ENCODE data around the gene GPR162. TPM values are rescaled to one million over a fixed set of nuclear protein-coding genes. Genes with fewer than 3 reads are reported as not detected.
"Not testable (repeated sequence)": the region's sequence is repeated elsewhere in the genome, so short reads cannot be mapped to it uniquely, and the experiment has no call there.

Gene GPR162
- total RNA-seq, 1 experiment from 2014 or later, result not detected

DNA sequence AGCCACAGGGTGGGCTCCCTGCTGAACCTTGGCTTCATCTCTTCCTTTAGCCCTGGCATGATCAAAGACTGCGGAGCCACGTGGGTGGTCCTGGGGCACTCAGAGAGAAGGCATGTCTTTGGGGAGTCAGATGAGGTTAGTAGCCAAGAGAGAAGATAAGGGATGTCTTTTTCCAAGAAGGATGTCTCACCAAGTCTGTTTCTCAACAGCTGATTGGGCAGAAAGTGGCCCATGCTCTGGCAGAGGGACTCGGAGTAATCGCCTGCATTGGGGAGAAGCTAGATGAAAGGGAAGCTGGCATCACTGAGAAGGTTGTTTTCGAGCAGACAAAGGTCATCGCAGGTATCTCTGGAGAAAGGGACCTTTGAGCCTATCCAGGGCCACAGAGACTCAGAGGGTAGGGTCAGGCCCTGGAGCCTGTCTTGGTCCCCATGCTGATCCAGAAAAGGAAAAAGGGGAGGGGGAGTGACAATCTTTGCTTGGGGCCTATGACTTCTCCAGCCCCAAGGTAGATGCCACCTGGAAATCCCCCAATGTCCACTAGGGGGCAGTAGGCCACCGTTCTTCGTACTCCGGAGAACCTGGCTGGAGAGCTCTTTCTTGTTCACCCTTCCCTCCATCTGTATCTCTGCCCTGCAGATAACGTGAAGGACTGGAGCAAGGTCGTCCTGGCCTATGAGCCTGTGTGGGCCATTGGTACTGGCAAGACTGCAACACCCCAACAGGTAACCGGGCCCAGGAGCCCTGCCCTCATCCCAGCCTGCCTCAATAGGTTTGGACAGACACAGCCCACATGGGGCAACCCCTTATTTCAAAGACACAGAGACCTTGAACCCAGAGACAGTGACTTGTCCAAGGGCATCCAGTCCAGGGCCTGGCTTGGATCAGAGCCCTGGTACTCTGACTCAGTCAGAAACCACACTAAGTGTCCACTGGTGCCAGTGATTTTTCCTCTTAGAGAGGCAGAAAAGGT, 47.7 kb downstream of the GPR162 start:
- peaks cover 23% of the 10 kb centered on the region for H4K20me1 ChIP-seq (ENCODE audit: low read length)
- peak overlapping the region; percentile 97 for H3K4me3 ChIP-seq (ENCODE audit: low read length)
- H3K4me2 ChIP-seq (ENCODE audit: low read length), result peak overlapping the region; percentile 98
- peaks cover 28% of the 10 kb centered on the region for H3K79me2 ChIP-seq (ENCODE audit: low read length)
- peak; percentile 83 for DNase-seq
- ATAC-seq, result no peak; the same call in 1 of the 2 replicates
- H3K27ac ChIP-seq (ENCODE audit: low read length), result no peak overlapping the region
- H3K9me3 ChIP-seq (ENCODE audit: low read length), result no peaks in the 10 kb centered on the region
- peaks cover 3% of the 10 kb centered on the region for H3F3A ChIP-seq (ENCODE audit: low read length, unreplicated experiment)
- TF ChIP-seq EZH2phosphoT487 (IDR thresholded peaks at IDR 0.05; ENCODE audit: borderline replicate concordance, low read length), result no peak
- TF ChIP-seq CTCF (conservative IDR thresholded peaks at IDR 0.05; ENCODE audit: low read depth, low read length), result peak; percentile 77
- no peak for TF ChIP-seq EZH2 (IDR thresholded peaks at IDR 0.05; ENCODE audit: low read length, unreplicated experiment)
- no peaks in the 10 kb centered on the region for H3K27me3 ChIP-seq (ENCODE audit: low read length)
- intact Hi-C loops (cut with micrococcal nuclease), result loop anchor here (5.0 kb wide), 1 partner anchor 58 kb away; the partner anchor contains the start of gene ATN1
- H3K36me3 ChIP-seq (ENCODE audit: low read depth, low read length), result peaks cover 23% of the 10 kb centered on the region
- no peak overlapping the region for H2AFZ ChIP-seq (ENCODE audit: low read length)
- H3K9ac ChIP-seq (ENCODE audit: low read length), result peak overlapping the region; percentile 97; the same call in 1 of the 2 replicates
- peaks cover 38% of the 10 kb centered on the region for H3K4me1 ChIP-seq (ENCODE audit: insufficient read depth, low read length)
- ChIA-PET POLR2A (ENCODE audit: unreplicated experiment) (interaction anchor here (0.6 kb wide), 1 partner anchor 56 kb away, joined by 3 read pairs; no protein-coding TSS in a partner anchor), CTCF (interaction anchor here (0.5 to 1.5 kb wide), 7 partner anchors 17 to 96 kb away, joined by 3 to 16 read pairs (median 4); partner anchors contain the start of genes C12orf57, CDCA3, RNU7-1 and USP5)
- H3K9me2 ChIP-seq (replicated peaks; ENCODE audit: low read length), result no peaks in the 10 kb centered on the region
- BruUV-seq (replicated peaks), result no TSS peak

- H3K4me2 ChIP-seq (ENCODE audit: low read length); H3K9ac ChIP-seq (ENCODE audit: low read length); intact Hi-C loops (cut with micrococcal nuclease); BruUV-seq (replicated peaks); H3K27ac ChIP-seq (ENCODE audit: low read length); DNase-seq; H3K4me3 ChIP-seq (ENCODE audit: low read length); H3F3A ChIP-seq (ENCODE audit: low read length, unreplicated experiment); H3K27me3 ChIP-seq (ENCODE audit: low read length); ATAC-seq; H3K9me3 ChIP-seq (ENCODE audit: low read length); H2AFZ ChIP-seq (ENCODE audit: low read length); H3K9me2 ChIP-seq (replicated peaks; ENCODE audit: low read length): not testable (repeated sequence)
- Histone ChIP-seq H4K20me1 (ENCODE audit: low read length) (peaks cover 23% of the 10 kb centered on the region), H3K36me3 (ENCODE audit: low read depth, low read length) (peaks cover 23% of the 10 kb centered on the region), H3K79me2 (ENCODE audit: low read length) (peaks cover 33% of the 10 kb centered on the region), H3K4me1 (ENCODE audit: insufficient read depth, low read length) (peaks cover 38% of the 10 kb centered on the region)
- POLR2A ChIA-PET (ENCODE audit: unreplicated experiment), result interaction anchor here (0.7 kb wide), 1 partner anchor 18 kb away, joined by 9 read pairs; no protein-coding TSS in a partner anchor
- CTCF ChIA-PET, result interaction anchor here (1.5 kb wide), 1 partner anchor 21 kb away, joined by 16 read pairs; no protein-coding TSS in a partner anchor
Observed at GRCh38 chr12:6870304-6870703, 48.7 kb downstream of the GPR162 start.

GRCh38 chr12:6871052-6871957, 49.7 kb downstream of the GPR162 start:
- ATAC-seq (peak; percentile 50), DNase-seq (peak; percentile 69)
- POLR2A ChIA-PET (ENCODE audit: unreplicated experiment), result interaction anchor here (0.5 to 0.6 kb wide), 4 partner anchors 17 to 240 kb away, joined by 3 to 15 read pairs (median 4); no protein-coding TSS in a partner anchor
- peaks cover 23% of the 10 kb centered on the region for H4K20me1 ChIP-seq (ENCODE audit: low read length)
- peaks cover 3% of the 10 kb centered on the region for H3F3A ChIP-seq (ENCODE audit: low read length, unreplicated experiment)
- TF ChIP-seq EZH2 (IDR thresholded peaks at IDR 0.05; ENCODE audit: low read length, unreplicated experiment), result no peak
- no peak for TF ChIP-seq EZH2phosphoT487 (IDR thresholded peaks at IDR 0.05; ENCODE audit: borderline replicate concordance, low read length)
- no peak for TF ChIP-seq CTCF (conservative IDR thresholded peaks at IDR 0.05; ENCODE audit: low read depth, low read length)
- CTCF ChIA-PET, result interaction anchor here (0.5 to 1.9 kb wide), 3 partner anchors 19 to 228 kb away, joined by 4 to 12 read pairs (median 4); partner anchors contain the start of gene USP5
- peaks cover 38% of the 10 kb centered on the region for H3K4me1 ChIP-seq (ENCODE audit: insufficient read depth, low read length)
- intact Hi-C loops (cut with micrococcal nuclease), result no loop called here
- H3K27me3 ChIP-seq (ENCODE audit: low read length), result no peaks in the 10 kb centered on the region
- peaks cover 33% of the 10 kb centered on the region for H3K79me2 ChIP-seq (ENCODE audit: low read length)
- BruUV-seq (replicated peaks), result no TSS peak
- H3K36me3 ChIP-seq (ENCODE audit: low read depth, low read length), result peaks cover 23% of the 10 kb centered on the region
- no peak overlapping the region for H2AFZ ChIP-seq (ENCODE audit: low read length)
- H3K9ac ChIP-seq (ENCODE audit: low read length), result no peak overlapping the region
- H3K27ac ChIP-seq (ENCODE audit: low read length), result no peak overlapping the region
- peak overlapping the region; percentile 78 for H3K4me3 ChIP-seq (ENCODE audit: low read length)
- peak overlapping the region; percentile 98 for H3K4me2 ChIP-seq (ENCODE audit: low read length)
- no peaks in the 10 kb centered on the region for H3K9me3 ChIP-seq (ENCODE audit: low read length)
- H3K9me2 ChIP-seq (replicated peaks; ENCODE audit: low read length), result no peaks in the 10 kb centered on the region

All from PC-3 (cell line).